HFFc6 (cell line): ENCODE measurements around the gene SSRP1. TPM values are rescaled to one million over a fixed set of nuclear protein-coding genes. Genes with fewer than 3 reads are reported as not detected.

Experiments
- DNase-seq: peaks from one replicate; pipeline ENCODE4 v3.0.0-alpha.2; 2018
- H3K27ac Mint-ChIP-seq: 2 replicates; pipeline ENCODE4 v1.8.0; 2020; ENCODE audit warnings: mild to moderate bottlenecking, mixed read lengths
- H3K27me3 Mint-ChIP-seq: 2 replicates; pipeline ENCODE4 v1.8.0; 2021; ENCODE audit warnings: mild to moderate bottlenecking, moderate library complexity, mixed read lengths; ENCODE audit not compliant: insufficient read depth
- H3K36me3 Mint-ChIP-seq: 2 replicates; pipeline ENCODE4 v1.8.0; 2021; ENCODE audit warnings: low read depth, mixed read lengths
- H3K4me1 Mint-ChIP-seq: 2 replicates; pipeline ENCODE4 v1.8.0; 2020; ENCODE audit warnings: low read depth, mixed read lengths
- H3K4me3 Mint-ChIP-seq: 2 replicates; pipeline ENCODE4 v1.8.0; 2020; ENCODE audit warnings: mild to moderate bottlenecking, moderate library complexity, mixed read lengths
- H3K9me3 Mint-ChIP-seq: 2 replicates; pipeline ENCODE4 v1.8.0; 2020; ENCODE audit warnings: mild to moderate bottlenecking, mixed read lengths
- total RNA-seq, 6 experiments: library from RNA; stranded (reverse); fragmentation: NEBNext Ultra II Directional; extraction: Animal tissue kit (Norgen Biotek cat#: 25700); gene quantifications; 2 replicates in 1 of 6; 3 replicates in 5 of 6; pipeline ENCODE4 v1.2.3, GENCODE V29; 2021
- TF ChIP-seq, protein P1 (sequence below): fragments of 200-600 bp; sonication (generic); IDR thresholded peaks from 2 replicates; pipeline ENCODE4 v1.5.0; 2021; ENCODE audit warnings: antibody characterized with exemption, mild to moderate bottlenecking

The SSRP1 gene
- total RNA-seq, 6 experiments from 2014 or later, result 84.0 to 141 (median 133) TPM

DNA sequence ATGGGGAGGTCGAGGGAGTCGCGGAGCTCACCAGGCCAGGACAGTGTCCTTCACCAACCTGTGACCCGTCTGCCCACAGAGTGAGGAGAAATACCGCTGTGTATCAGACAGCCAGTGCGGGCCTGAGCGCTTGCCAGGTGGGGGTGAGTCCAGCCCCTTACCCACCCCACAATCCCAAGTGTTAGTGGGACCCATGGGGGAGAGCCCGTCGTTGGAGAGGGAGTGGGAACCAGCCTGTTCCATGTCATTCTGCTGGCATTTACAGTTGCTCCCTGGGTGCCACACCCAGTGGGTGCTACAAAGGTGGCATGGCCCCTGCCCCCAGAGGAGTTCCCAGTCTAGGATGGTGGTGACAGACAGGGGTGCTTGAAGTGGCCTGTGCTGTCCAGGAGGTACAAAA lies 11.6 kb upstream of the SSRP1 start:
- H3K27me3 Mint-ChIP-seq, result peaks cover 14% of the 10 kb centered on the region

GRCh38 chr11:57345555-57346211 lies 10.0 kb upstream of the SSRP1 start:
- Mint-ChIP-seq H3K36me3 (no peaks in the 10 kb centered on the region), H3K9me3 (no peaks in the 10 kb centered on the region), H3K4me3 (no peak overlapping the region), H3K27me3 (peaks cover 22% of the 10 kb centered on the region), H3K27ac (no peak overlapping the region), H3K4me1 (peaks cover 8% of the 10 kb centered on the region; the same call in 1 of the 2 replicates)
- TF ChIP-seq, protein P1, sequence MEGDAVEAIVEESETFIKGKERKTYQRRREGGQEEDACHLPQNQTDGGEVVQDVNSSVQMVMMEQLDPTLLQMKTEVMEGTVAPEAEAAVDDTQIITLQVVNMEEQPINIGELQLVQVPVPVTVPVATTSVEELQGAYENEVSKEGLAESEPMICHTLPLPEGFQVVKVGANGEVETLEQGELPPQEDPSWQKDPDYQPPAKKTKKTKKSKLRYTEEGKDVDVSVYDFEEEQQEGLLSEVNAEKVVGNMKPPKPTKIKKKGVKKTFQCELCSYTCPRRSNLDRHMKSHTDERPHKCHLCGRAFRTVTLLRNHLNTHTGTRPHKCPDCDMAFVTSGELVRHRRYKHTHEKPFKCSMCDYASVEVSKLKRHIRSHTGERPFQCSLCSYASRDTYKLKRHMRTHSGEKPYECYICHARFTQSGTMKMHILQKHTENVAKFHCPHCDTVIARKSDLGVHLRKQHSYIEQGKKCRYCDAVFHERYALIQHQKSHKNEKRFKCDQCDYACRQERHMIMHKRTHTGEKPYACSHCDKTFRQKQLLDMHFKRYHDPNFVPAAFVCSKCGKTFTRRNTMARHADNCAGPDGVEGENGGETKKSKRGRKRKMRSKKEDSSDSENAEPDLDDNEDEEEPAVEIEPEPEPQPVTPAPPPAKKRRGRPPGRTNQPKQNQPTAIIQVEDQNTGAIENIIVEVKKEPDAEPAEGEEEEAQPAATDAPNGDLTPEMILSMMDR, result peak; percentile 92
- DNase-seq, result peak; percentile 49

More for the DNA sequence above, 11.6 kb upstream of the SSRP1 start:
- peaks cover 7% of the 10 kb centered on the region; the same call in 1 of the 2 replicates for H3K9me3 Mint-ChIP-seq
- no peaks in the 10 kb centered on the region for H3K36me3 Mint-ChIP-seq
- no peak overlapping the region for H3K4me3 Mint-ChIP-seq
- H3K4me1 Mint-ChIP-seq, result peaks cover 8% of the 10 kb centered on the region; the same call in 1 of the 2 replicates
- no peak for DNase-seq
- TF ChIP-seq, protein P1, result no peak
- no peak overlapping the region for H3K27ac Mint-ChIP-seq

DNA sequence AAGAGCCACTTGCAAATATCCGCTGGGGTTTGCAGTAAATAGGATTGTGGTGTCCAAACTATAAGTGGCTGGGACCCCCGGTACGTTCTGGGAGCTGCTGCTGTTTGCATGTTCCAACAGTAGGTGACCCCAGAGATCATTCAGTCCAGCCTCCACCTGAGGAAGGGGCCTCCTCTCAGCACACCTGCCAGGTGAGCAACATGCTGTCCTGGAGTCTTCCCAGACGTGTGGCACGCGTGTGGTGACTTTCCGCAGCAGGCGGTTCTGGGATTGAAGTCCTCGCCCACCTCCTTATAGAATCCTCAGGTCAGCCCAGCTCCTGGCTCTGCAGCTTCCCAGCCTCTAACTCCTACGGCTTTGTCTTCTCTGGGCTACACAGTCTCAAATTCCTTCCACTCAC lies 9.1 kb upstream of the SSRP1 start:
- H3K27me3 Mint-ChIP-seq, result peaks cover 29% of the 10 kb centered on the region

DNA sequence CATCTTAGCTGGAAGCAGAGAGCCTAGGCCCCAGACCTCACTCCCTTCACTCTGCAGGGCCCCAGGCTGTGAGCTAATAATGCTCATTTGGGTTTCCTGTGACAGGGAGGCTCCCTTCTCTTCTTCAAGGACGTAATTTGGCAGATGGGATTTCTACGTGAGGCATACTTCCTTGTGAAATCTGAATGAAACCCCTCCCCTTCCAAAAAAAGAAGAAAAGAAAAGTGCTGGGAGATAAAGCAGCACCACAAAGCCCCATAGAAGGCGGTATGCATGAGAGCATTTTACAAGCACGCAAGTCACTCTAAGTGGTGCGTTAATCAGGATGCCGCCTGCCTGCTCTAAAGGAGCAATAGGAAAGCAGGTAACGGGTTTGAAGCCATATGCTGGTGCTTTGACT lies 8.1 kb upstream of the SSRP1 start:
- H3K4me1 Mint-ChIP-seq, result peaks cover 3% of the 10 kb centered on the region; the same call in 1 of the 2 replicates
- DNase-seq, result no peak
- H3K27me3 Mint-ChIP-seq, result peaks cover 29% of the 10 kb centered on the region
- no peak overlapping the region for H3K4me3 Mint-ChIP-seq
- no peaks in the 10 kb centered on the region for H3K36me3 Mint-ChIP-seq
- no peak overlapping the region for H3K27ac Mint-ChIP-seq
- TF ChIP-seq, protein P1, result no peak
- H3K9me3 Mint-ChIP-seq, result no peaks in the 10 kb centered on the region

More for the DNA sequence above, 9.1 kb upstream of the SSRP1 start:
- Mint-ChIP-seq H3K27ac (no peak overlapping the region), H3K36me3 (no peaks in the 10 kb centered on the region), H3K4me1 (peaks cover 6% of the 10 kb centered on the region; the same call in 1 of the 2 replicates), H3K9me3 (no peaks in the 10 kb centered on the region), H3K4me3 (no peak overlapping the region)
- TF ChIP-seq, protein P1, result no peak
- DNase-seq, result no peak

DNA sequence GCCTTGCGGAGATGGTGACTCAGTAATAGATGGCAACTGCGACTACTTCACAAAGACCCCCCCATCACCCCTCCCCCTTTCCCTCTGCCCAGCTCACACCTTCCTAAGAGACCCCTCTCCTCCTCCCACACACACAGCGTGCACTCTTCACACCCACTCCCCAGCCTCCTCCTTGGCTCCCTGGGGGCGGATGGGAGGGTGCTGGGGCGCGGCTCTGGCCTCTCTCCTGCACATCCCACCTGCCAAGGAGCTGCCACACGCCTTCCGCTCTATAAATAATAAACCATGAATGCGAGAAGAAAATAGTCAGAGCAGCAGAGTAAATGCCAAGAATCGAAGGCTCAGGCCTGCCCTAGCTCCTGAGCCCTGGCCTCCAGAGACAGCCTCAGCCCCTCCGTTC lies 7.0 kb upstream of the SSRP1 start:
- H3K9me3 Mint-ChIP-seq, result no peaks in the 10 kb centered on the region
- no peak overlapping the region for H3K4me3 Mint-ChIP-seq
- no peak overlapping the region for H3K27ac Mint-ChIP-seq
- H3K27me3 Mint-ChIP-seq, result peaks cover 28% of the 10 kb centered on the region
- DNase-seq, result no peak
- TF ChIP-seq, protein P1, result no peak
- H3K36me3 Mint-ChIP-seq, result no peaks in the 10 kb centered on the region
- no peaks in the 10 kb centered on the region; the same call in 1 of the 2 replicates for H3K4me1 Mint-ChIP-seq
